H1 (cell line): ENCODE results near the gene LY6G5C. TPM values are rescaled to one million over a fixed set of nuclear protein-coding genes. Genes with fewer than 3 reads are reported as not detected.

Source experiments
- CTCF ChIA-PET: fragments of 300-600 bp; sonication (Branson Sonifier 250); formaldehyde crosslinking; loops from one replicate; lab custom pipeline; 2021; ENCODE audit not compliant: partially characterized antibody; lab: Charles Lee
- POLR2A ChIA-PET: fragments of 300-600 bp; sonication (Branson Sonifier 250); formaldehyde crosslinking; loops from one replicate; lab custom pipeline; 2021; ENCODE audit warnings: inconsistent platforms; ENCODE audit not compliant: partially characterized antibody; lab: Charles Lee
- DNase-seq, 2 experiments: peaks; one replicate each; pipeline versions ENCODE4 v3.0.0 to v3.0.0-alpha.2; 2010 to 2022; ENCODE audit warnings: low spot score in 2 of 2, low read depth in 1 of 2, mixed read lengths in 1 of 2
- FAIRE-seq: peaks from 2 replicates; lab custom pipeline; 2011; peaks lifted over from hg19 to GRCh38; lab: Jason Lieb, UNC
- H2AFZ ChIP-seq: 2 replicates; pipeline ENCODE4 v1.8.1; 2012; ENCODE audit warnings: low read length, inconsistent platforms
- H2AK5ac ChIP-seq: 2 replicates; pipeline ENCODE4 v1.6.1; 2013; ENCODE audit warnings: low read depth, low read length
- H2BK120ac ChIP-seq: replicated peaks from 2 replicates; pipeline ENCODE3; 2013; ENCODE audit warnings: low read depth, low read length, inconsistent platforms
- H2BK12ac ChIP-seq: 2 replicates; pipeline ENCODE4 v1.6.1; 2013; ENCODE audit warnings: low read depth, low read length
- H2BK15ac ChIP-seq: 2 replicates; pipeline ENCODE4 v1.6.1; 2013; ENCODE audit warnings: low read length
- H2BK20ac ChIP-seq: 2 replicates; pipeline ENCODE4 v1.6.1; 2013; ENCODE audit warnings: low read length
- H2BK5ac ChIP-seq: 2 replicates; pipeline ENCODE4 v1.6.1; 2013; ENCODE audit warnings: low read depth, low read length
- H3K14ac ChIP-seq: 2 replicates; pipeline ENCODE4 v1.6.1; 2013; ENCODE audit warnings: inconsistent platforms; ENCODE audit not compliant: insufficient read length
- H3K18ac ChIP-seq: 2 replicates; pipeline ENCODE4 v1.6.1; 2013; ENCODE audit warnings: low read length; ENCODE audit errors: extremely low read depth
- H3K23ac ChIP-seq: 2 replicates; pipeline ENCODE4 v1.6.1; 2013; ENCODE audit warnings: inconsistent platforms; ENCODE audit not compliant: insufficient read length
- H3K23me2 ChIP-seq: 2 replicates; pipeline ENCODE4 v1.6.1; 2013; ENCODE audit warnings: low read depth, low read length
- H3K27ac ChIP-seq: 2 replicates; pipeline ENCODE4 v1.6.1; 2011; ENCODE audit warnings: low read depth, low read length, inconsistent platforms
- H3K27me3 ChIP-seq, 4 experiments: replicated peaks in 1 of 4; 1 replicate in 1 of 4; 2 replicates in 3 of 4; pipeline versions ENCODE4 v1.6.1 to v1.8.1; 2011 to 2013; ENCODE audit warnings: low read length in 3 of 4, mild to moderate bottlenecking in 3 of 4, inconsistent platforms in 2 of 4, mixed read lengths in 2 of 4, moderate library complexity in 1 of 4; ENCODE audit not compliant: control insufficient read depth in 3 of 4, insufficient read depth in 3 of 4; ENCODE audit errors: extremely low read depth in 1 of 4
- H3K36me3 ChIP-seq, 4 experiments: 2 replicates each; pipeline versions ENCODE4 v1.6.1 to v1.8.1; 2011 to 2013; ENCODE audit warnings: mild to moderate bottlenecking in 4 of 4, low read length in 3 of 4, moderate library complexity in 2 of 4, control low read depth in 1 of 4, inconsistent platforms in 1 of 4; ENCODE audit not compliant: insufficient read depth in 4 of 4, control insufficient read depth in 2 of 4
- H3K4ac ChIP-seq: replicated peaks from 2 replicates; pipeline ENCODE3; 2013; ENCODE audit warnings: low read length, low read depth, mixed read lengths, inconsistent platforms; ENCODE audit not compliant: insufficient read length
- H3K4me1 ChIP-seq, 4 experiments: replicated peaks in 1 of 4; 1 replicate in 1 of 4; 2 replicates in 3 of 4; pipeline versions ENCODE4 v1.6.1 to v1.8.1; 2011 to 2013; ENCODE audit warnings: low read length in 3 of 4, inconsistent platforms in 2 of 4, mixed read lengths in 1 of 4; ENCODE audit not compliant: insufficient read depth in 4 of 4, control insufficient read depth in 3 of 4
- H3K4me2 ChIP-seq, 2 experiments: 2 replicates each; pipeline versions ENCODE4 v1.6.1 to v1.8.1; 2011 to 2013; ENCODE audit warnings: low read depth in 2 of 2, low read length in 2 of 2, control low read depth in 1 of 2, inconsistent platforms in 1 of 2, mild to moderate bottlenecking in 1 of 2; ENCODE audit not compliant: insufficient read depth in 1 of 2
- H3K4me3 ChIP-seq, 4 experiments: fragments of 200-600, 300-600 bp in 1 of 4; sonication (generic), shearing (Covaris generic), sonication (Bioruptor Twin) in 1 of 4; 2 replicates each; pipeline versions ENCODE4 v1.5.1 to v1.8.1; 2011 to 2016; ENCODE audit warnings: low read length in 4 of 4, low read depth in 3 of 4, control low read depth in 2 of 4, inconsistent platforms in 2 of 4, mild to moderate bottlenecking in 2 of 4, mixed read lengths in 1 of 4, moderate library complexity in 1 of 4; ENCODE audit not compliant: insufficient read depth in 2 of 4; ENCODE audit errors: extremely low read depth in 1 of 4
- H3K56ac ChIP-seq: replicated peaks from 2 replicates; pipeline ENCODE3; 2013; ENCODE audit warnings: low read depth, mild to moderate bottlenecking, mixed read lengths, low read length, inconsistent platforms; ENCODE audit not compliant: insufficient read length
- H3K79me1 ChIP-seq: 2 replicates; pipeline ENCODE4 v1.6.1; 2013; ENCODE audit warnings: low read depth, low read length, control low read depth
- H3K79me2 ChIP-seq, 2 experiments: 2 replicates each; pipeline versions ENCODE4 v1.6.1 to v1.8.1; 2012 to 2013; ENCODE audit warnings: low read length in 2 of 2, mild to moderate bottlenecking in 2 of 2, inconsistent platforms in 1 of 2; ENCODE audit not compliant: insufficient read depth in 2 of 2, control insufficient read depth in 1 of 2
- H3K9ac ChIP-seq, 4 experiments: replicated peaks in 1 of 4; 1 replicate in 1 of 4; 2 replicates in 3 of 4; pipeline versions ENCODE4 v1.6.1 to v1.8.1; 2011 to 2013; ENCODE audit warnings: low read depth in 3 of 4, low read length in 3 of 4, control low read depth in 2 of 4, mild to moderate bottlenecking in 2 of 4, moderate library complexity in 2 of 4, inconsistent platforms in 1 of 4; ENCODE audit errors: extremely low read depth in 1 of 4
- H3K9me3 ChIP-seq, 2 experiments: 2 replicates each; pipeline versions ENCODE4 v1.6.1 to v1.8.1; 2012 to 2013; ENCODE audit warnings: mild to moderate bottlenecking in 2 of 2, moderate library complexity in 2 of 2, control low read depth in 1 of 2, inconsistent platforms in 1 of 2, low read depth in 1 of 2, low read length in 1 of 2, mixed read lengths in 1 of 2; ENCODE audit not compliant: insufficient read depth in 2 of 2
- H4K20me1 ChIP-seq, 2 experiments: replicated peaks in 1 of 2; 2 replicates each; pipeline versions ENCODE3 to v1.8.1; 2011 to 2013; ENCODE audit warnings: inconsistent platforms in 2 of 2, low read length in 2 of 2, mild to moderate bottlenecking in 1 of 2; ENCODE audit not compliant: insufficient read depth in 2 of 2, control insufficient read depth in 1 of 2
- H4K5ac ChIP-seq: 2 replicates; pipeline ENCODE4 v1.6.1; 2013; ENCODE audit warnings: low read length, low read depth, mixed read lengths, inconsistent platforms; ENCODE audit not compliant: insufficient read length
- H4K8ac ChIP-seq: 2 replicates; pipeline ENCODE4 v1.8.0; 2013; ENCODE audit warnings: mild to moderate bottlenecking, moderate library complexity, low read length, inconsistent platforms; ENCODE audit not compliant: insufficient read depth; ENCODE audit errors: extremely low read depth
- H4K91ac ChIP-seq: replicated peaks from 2 replicates; pipeline ENCODE3; 2013; ENCODE audit warnings: low read length, mixed read lengths, inconsistent platforms; ENCODE audit not compliant: insufficient read length
- ASH2L ChIP-seq: fragments of 200-600, 300-600 bp; sonication (generic); IDR thresholded peaks from one replicate; pipeline ENCODE4 v1.7.1; 2017; ENCODE audit warnings: low read length
- FOSL1 ChIP-seq: IDR thresholded peaks from 2 replicates; pipeline ENCODE4 v1.6.1; 2011; ENCODE audit warnings: mild to moderate bottlenecking, low read depth, low read length, moderate library complexity; ENCODE audit not compliant: insufficient read depth
- PHF8 ChIP-seq: fragments of 200-600 bp; sonication (generic); conservative IDR thresholded peaks from 2 replicates; pipeline ENCODE4 v1.7.1; 2012; ENCODE audit warnings: low read depth, mild to moderate bottlenecking, inconsistent platforms, low read length, moderate library complexity
- POLR2A ChIP-seq, 2 experiments: IDR thresholded peaks; 1 replicate in 1 of 2; 2 replicates in 1 of 2; pipeline ENCODE4 v1.6.1; 2011; ENCODE audit warnings: low read depth in 2 of 2, low read length in 2 of 2, mild to moderate bottlenecking in 2 of 2; ENCODE audit errors: control extremely low read depth in 1 of 2
- RFX5 ChIP-seq: IDR thresholded peaks from 2 replicates; pipeline ENCODE4 v1.6.1; 2011; ENCODE audit warnings: low read depth, low read length, improper control_type of control experiment, borderline replicate concordance
- RXRA ChIP-seq: IDR thresholded peaks from 2 replicates; pipeline ENCODE4 v1.6.1; 2011; ENCODE audit warnings: low read depth, mild to moderate bottlenecking, low read length, moderate library complexity; ENCODE audit not compliant: insufficient read depth
- SP1 ChIP-seq: IDR thresholded peaks from 2 replicates; pipeline ENCODE4 v1.6.1; 2011; ENCODE audit warnings: low read depth, low read length
- WGBS, 2 experiments: shearing (Covaris generic) in 1 of 2; methylation state at CpG; one replicate each; pipeline versions ENCODE4 v1.1.6 to v1.1.7; 2013 to 2015; ENCODE audit warnings: low lambda C conversion rate in 2 of 2, mixed read lengths in 2 of 2, inconsistent platforms in 1 of 2, low coverage in 1 of 2, missing lambda C conversion rate in 1 of 2; ENCODE audit not compliant: insufficient replicate concordance in 2 of 2, insufficient coverage in 1 of 2, insufficient read length in 1 of 2; ENCODE audit errors: extremely low coverage in 1 of 2, missing lambda C conversion rate in 1 of 2; 5-methylcytosine and 5-hydroxymethylcytosine counted together
- polyA plus RNA-seq, 7 experiments: library from polyadenylated mRNA; depleted of rRNA in 3 of 7; stranded (reverse) in 5 of 7; unstranded in 2 of 7; fragments of >200 nt in 5 of 7; fragments of 200-250 nt in 2 of 7; gene quantifications; 1 replicate in 5 of 7; 2 replicates in 1 of 7; 4 replicates in 1 of 7; pipeline versions ENCODE4 v1.2.1 to v1.2.3, GENCODE V29; 2011 to 2013; ENCODE audit warnings: missing spikeins in 2 of 7, mixed read lengths in 2 of 7
- total RNA-seq: library from RNA; stranded (reverse); fragmentation: NEBNext Ultra II Directional; extraction: Animal tissue kit (Norgen Biotek cat#: 25700); gene quantifications from 2 replicates; pipeline ENCODE4 v1.2.1, GENCODE V29; 2021
- TF ChIP-seq, protein P1 (sequence below), 3 experiments: IDR thresholded peaks; 1 replicate in 2 of 3; 2 replicates in 1 of 3; pipeline versions ENCODE4 v1.5.1 to v1.6.1; 2011; ENCODE audit warnings: low read length in 3 of 3, mild to moderate bottlenecking in 3 of 3, inconsistent platforms in 2 of 3, low read depth in 1 of 3, moderate library complexity in 1 of 3; ENCODE audit not compliant: insufficient read depth in 1 of 3; ENCODE audit errors: control extremely low read depth in 1 of 3

The LY6G5C gene
- total and polyA plus RNA-seq, 2 of the 8 experiments (the other 6 are each of a cell fraction or from before 2014, with no cell fraction given) = 1.1 to 1.8 TPM

DNA sequence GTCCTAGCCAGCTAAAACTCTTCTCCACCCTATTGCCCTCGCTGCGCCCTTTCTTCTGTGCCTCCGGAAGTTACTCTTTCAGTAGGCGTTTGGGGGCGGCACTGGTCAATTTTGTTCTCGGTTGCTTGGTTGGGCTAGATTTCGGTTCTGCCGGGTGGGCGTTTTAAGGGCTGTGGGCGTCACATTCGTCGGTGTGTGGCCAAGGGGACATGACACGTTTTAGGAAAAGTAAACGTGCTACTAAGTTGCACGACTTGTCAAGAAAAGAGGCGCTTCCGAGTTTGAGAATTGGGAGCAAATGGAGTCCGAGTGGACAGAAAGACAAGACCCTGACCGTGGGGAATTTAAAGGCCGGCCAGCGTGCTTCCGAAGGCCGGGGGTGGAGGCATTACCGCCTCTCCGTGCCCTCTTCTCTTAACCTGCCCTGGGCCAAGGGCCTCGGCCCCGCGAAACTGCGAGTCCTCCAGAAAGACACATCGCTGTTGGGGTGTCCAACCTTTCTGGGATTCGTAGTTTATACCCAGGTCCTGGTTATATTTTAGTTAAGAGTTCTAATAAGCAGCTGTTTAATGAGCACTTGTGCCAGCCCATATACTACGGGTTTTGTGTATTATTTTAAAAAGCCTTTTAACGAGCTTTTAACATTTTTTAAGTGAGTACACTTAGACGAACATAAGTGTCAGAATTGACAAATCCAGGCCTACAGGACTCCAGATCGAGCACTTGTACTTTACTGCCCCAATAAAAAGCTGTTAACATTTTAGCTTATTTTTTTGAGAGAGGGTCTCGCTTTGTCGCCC is 27.7 kb downstream of the LY6G5C start:
- Histone ChIP-seq H2BK20ac (peak overlapping the region; percentile 96; the same call in 1 of the 2 replicates), H3K18ac (peak overlapping the region; percentile 100), H3K23me2 (peaks cover 8% of the 10 kb centered on the region), H3K79me1 (peaks cover 6% of the 10 kb centered on the region), H2BK12ac (peak overlapping the region; percentile 99), H3K36me3 (peaks cover 8 to 23% (median 13%) of the 10 kb centered on the region in 4 experiments; a peak in 7 of 8 replicates), H3K79me2 (peaks cover 4 to 35% of the 10 kb centered on the region in 2 experiments; a peak in 3 of 4 replicates), H2BK120ac (no peak overlapping the region), H2AK5ac (no peak overlapping the region; the same call in 1 of the 2 replicates), H3K23ac (no peak overlapping the region), H3K14ac (no peak overlapping the region), H3K4me3 (peak overlapping the region; percentile 82 to 94 (median 92)), H2BK5ac (peak overlapping the region; percentile 100), H3K4ac (peak overlapping the region; percentile 8), H4K20me1 (peaks cover 0 to 2% of the 10 kb centered on the region in 2 experiments), H2BK15ac (no peak overlapping the region), H2AFZ (0 out of 2 replicates have a peak overlapping the region, but pooled peaks have one; percentile 47), H3K9ac (peak overlapping the region; percentile 73 to 98 (median 97)), H3K27ac (peak overlapping the region; percentile 99), H3K9me3 (no peaks in the 10 kb centered on the region), H3K4me1 (peaks cover 0 to 5% (median under 1%) of the 10 kb centered on the region in 4 experiments; a peak in 2 of 7 replicates), H3K27me3 (no peaks in the 10 kb centered on the region), H4K5ac (peak overlapping the region; percentile 64), H3K4me2 (peak overlapping the region; percentile 69 to 83), H4K91ac (peak overlapping the region; percentile 88), H3K56ac (peak overlapping the region; percentile 54), H4K8ac (peak overlapping the region; percentile 93; the same call in 1 of the 2 replicates)
- no peak for FAIRE-seq
- DNase-seq = peak in 1 of 2 experiments; percentile 76
- WGBS, 2 experiments = 17% methylated on average over 37 of the region's 37 CpGs; no CpG with 5 or more reads in 1 of the 2 experiments
- ChIA-PET CTCF (interaction anchor here (0.6 to 5.2 kb wide), 20 partner anchors 7 to 270 kb away, joined by 3 to 38 read pairs (median 4); partner anchors contain the start of genes ATP6V1G2, C6orf47, CSNK2B and GPANK1), POLR2A (interaction anchor here (0.5 to 25.5 kb wide), 35 partner anchors 11 to 306 kb away, joined by 3 to 883 read pairs (median 6); partner anchors contain the start of genes AIF1, ATP6V1G2, C6orf47 and CLIC1)
- TF ChIP-seq RFX5 (no peak), SP1 (0 out of 2 replicates have a peak, but pooled peaks have one; percentile 7), ASH2L (peak; percentile 39), RXRA (no peak), FOSL1 (no peak), PHF8 (0 out of 2 replicates have a peak, but pooled peaks have one; percentile 13), POLR2A (IDR thresholded peaks at IDR 0.05; ENCODE audit: control extremely low read depth in 1 of 2, low read depth in 2 of 2, low read length in 2 of 2) (peak in 1 of 2 experiments; percentile 79; a peak in 2 of 3 replicates)
- TF ChIP-seq, protein P1, sequence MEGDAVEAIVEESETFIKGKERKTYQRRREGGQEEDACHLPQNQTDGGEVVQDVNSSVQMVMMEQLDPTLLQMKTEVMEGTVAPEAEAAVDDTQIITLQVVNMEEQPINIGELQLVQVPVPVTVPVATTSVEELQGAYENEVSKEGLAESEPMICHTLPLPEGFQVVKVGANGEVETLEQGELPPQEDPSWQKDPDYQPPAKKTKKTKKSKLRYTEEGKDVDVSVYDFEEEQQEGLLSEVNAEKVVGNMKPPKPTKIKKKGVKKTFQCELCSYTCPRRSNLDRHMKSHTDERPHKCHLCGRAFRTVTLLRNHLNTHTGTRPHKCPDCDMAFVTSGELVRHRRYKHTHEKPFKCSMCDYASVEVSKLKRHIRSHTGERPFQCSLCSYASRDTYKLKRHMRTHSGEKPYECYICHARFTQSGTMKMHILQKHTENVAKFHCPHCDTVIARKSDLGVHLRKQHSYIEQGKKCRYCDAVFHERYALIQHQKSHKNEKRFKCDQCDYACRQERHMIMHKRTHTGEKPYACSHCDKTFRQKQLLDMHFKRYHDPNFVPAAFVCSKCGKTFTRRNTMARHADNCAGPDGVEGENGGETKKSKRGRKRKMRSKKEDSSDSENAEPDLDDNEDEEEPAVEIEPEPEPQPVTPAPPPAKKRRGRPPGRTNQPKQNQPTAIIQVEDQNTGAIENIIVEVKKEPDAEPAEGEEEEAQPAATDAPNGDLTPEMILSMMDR (IDR thresholded peaks at IDR 0.05; ENCODE audit: control extremely low read depth in 1 of 3, insufficient read depth in 1 of 3, low read depth in 1 of 3, low read length in 3 of 3) = peak in 1 of 3 experiments; percentile 18; a peak in 1 of 4 replicates
